ENCODE results near the gene EFNA5.
"Not testable (repeated sequence)": the region's sequence is repeated elsewhere in the genome, so short reads cannot be mapped to it uniquely, and the experiment has no call there.

EFNA5 gene

DNA sequence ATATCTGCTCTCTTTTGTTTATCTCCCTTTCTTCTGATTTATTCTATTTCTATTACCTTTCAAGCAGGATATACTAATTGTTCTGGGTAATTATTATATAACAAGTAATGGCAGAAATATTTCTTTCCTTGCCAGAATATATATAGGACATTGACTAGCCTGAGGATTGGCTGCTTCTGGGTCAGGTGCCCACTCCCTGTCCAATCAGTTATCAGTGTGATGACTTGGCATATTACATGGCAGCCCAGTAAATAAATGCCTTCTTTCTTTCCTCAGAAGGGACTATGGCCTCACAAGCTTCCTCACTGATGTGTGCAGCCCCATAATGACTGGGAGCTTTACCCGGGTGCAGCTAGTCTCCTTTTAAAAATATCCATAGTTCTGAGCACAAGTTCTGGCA lies 301.1 kb downstream of the EFNA5 start:
- no peak for DNase-seq (ENCODE audit: low read depth, low spot score)

DNA sequence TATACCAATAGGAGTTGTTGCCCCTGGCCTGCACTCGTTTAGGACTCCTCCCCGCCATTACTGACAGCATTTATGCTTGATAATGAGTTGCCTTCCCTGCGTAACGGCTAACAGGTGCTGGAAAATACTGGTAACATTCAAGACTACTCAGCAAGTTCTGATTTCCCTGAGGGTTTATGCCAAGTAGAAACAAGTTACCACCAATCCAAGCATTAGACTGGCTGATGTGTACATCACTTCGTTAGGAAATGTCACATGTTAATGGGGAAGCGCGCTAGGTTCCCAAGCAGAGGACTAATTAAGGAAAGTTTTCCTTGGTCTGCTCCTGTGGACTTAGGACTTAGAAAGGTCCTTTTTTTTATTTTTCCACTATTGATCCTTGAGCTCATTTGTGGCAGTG lies 302.1 kb downstream of the EFNA5 start:
- no peak for DNase-seq (ENCODE audit: low read depth, low spot score)

DNA sequence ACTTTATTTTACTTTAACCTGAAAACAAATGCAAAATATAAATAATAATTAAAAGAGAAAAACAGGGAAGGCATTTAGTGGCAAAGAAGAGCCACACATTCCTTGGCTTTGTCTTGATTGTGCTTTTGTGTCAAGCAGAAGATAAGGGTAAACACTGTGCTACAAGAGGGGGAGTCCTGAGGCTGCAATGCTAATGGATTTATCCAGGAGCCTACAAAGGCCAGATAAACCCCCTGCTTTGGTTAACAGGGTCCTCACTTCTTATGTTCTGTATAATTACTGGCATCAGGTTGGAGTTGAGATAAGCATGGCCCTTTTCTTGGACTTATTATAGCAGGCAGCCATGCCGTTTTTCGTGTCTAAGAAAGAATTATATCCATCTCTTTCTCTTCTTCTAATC lies 302.8 kb downstream of the EFNA5 start:
- no peak for DNase-seq (ENCODE audit: low read depth, low spot score)

DNA sequence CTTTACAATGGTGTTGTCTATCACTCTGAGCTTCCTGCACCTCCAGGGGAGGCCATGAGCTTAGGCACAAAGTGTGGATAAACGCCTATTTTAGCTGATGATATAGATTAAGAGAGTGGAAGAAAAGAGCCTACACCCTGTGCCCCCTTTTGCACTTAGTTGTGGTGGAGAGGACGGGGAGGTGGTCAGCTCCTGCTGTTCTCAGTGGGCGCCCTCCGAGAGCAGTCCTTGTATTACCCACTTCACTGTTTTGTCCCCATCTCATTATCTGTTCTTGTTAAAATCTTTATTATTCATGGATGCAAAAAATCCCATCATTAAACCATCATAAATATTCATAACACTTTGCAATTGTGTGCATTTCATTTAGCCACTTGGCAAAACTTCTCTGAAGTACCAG lies 303.3 kb downstream of the EFNA5 start:
- no peak for DNase-seq (ENCODE audit: low read depth, low spot score)

DNA sequence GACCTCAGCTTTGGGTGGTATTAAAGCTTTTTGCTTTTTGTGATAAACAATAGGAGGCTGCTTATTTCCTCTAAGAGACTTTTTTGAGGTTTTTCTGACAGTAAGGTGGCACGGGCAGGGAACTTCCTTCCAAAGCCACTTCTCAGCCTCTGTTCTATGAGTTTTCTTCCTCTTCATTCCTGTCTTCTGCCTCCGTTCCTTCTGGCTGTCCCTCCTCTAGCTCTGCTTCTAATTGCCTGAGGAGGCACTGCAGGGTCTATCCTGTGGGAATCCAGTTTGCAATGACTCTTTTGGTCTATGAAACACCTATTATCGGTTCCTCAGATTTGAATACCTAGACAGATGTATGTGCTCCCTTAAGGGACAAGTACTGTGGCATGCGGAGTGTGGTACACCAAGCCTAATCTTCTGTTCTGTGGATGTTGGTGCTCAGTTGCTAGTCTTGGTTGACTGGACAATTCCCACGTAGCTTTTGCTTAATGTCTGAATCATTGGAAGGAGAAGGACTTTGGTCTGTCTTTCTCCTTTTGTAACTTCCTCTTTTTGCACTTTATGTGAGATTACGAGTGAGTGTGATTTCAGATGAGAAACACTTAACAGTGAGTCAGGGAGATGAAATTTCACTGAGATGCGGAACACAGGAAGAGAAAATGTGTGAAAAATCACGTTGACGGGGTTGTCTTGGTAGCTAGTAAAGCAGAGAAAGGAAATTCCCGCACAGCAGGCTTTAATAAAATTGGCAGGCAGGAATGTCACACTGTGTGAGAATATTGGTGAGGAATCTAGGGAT lies 305.2 kb downstream of the EFNA5 start:
- no peak for DNase-seq (ENCODE audit: low read depth, low spot score)

DNA sequence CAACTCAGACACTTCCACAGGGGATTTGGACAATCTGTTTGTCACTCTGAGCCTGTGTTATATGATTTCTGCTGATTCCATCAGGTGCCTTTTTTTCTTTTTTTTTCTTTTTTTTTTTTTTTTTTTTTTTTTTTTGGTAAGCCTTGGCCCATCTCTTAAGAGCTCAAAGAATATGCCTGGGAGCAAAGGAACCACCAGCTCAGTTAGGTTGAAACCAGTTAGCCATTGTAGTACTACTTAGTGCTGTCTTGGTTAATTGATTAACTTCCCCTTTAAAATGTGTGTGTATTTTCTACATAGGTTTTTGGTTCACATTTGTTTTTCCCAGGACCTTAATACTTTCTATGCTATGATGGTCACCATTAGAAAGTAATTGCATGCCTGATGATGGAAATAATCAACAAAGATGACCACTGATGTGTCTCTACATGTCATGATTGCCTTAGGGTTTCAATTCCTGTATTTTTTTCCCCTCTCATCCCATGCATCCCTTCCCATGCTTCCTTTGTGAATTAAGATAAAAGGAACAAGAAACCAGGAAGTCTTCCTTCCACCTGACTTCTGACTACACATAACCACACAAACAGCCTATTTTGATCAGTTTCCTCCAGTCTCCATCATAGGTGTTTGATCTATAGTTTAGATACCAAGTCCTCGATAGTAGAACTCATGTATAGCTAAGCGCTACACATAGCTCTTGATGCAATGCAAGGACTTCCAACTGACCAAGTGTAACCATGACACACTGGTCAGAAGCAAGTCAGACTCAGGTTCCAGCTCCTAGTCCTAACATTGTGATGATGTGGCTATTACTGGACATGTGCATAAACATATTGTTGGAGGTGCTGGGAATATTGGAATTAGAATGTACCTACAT lies 306.1 kb downstream of the EFNA5 start:
- no peak for DNase-seq (ENCODE audit: low read depth, low spot score)

DNA sequence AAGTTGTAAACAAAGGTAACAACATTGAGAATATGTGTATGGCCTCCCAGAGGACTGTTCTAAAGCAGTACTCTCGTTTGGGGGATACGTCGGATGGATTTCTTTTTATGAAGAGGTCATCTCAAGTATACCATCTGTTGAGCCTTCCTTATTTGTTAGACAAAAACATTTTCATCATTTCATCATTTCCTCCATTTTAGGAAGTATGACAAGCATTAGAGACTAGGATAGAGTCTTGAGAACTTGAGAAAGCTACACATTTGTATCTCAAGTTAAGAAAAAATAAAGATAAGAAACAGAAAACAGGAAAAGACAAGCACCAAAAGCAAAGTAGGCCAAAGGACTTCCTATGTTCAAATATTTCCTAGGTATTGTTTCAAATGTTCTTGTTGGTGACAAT lies 307.0 kb downstream of the EFNA5 start:
- no peak for DNase-seq (ENCODE audit: low read depth, low spot score)

DNA sequence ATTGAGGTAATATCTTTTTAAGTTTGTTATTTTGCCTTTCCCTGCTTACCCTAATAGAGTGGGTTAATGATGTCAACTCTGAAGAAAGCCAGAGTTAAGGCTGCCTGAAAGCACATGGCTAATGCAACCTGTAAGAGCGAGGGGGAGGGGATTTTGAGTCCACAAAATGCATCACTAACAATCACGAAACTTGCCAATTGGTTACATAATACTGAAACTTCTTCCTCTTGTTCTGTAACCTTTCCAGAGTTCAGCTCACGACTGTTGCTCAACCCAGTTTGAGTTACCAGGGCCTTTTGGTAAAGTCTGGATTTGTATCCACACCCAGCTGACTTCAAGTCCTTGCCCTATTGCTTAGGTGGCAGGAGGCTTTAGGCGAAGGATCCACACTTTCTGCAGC lies 308.8 kb downstream of the EFNA5 start:
- DNase-seq (ENCODE audit: low read depth, low spot score): no peak

DNA sequence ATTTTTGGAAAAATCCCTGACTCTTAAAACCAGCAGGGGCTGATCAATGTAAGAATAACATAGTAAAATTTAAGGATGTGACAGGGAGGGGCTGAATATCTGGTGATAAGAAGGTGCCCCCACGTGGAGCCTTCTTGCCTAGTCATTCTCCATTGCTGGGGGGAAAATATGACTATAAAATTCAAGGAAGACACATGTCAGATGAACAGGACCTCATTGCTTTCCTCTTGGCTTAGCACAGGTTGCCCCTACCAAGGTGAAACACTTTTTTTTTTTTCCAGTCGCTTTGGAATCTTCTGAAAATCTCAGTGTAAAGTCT lies 310.9 kb downstream of the EFNA5 start:
- no peak for DNase-seq (ENCODE audit: low read depth, low spot score)

DNA sequence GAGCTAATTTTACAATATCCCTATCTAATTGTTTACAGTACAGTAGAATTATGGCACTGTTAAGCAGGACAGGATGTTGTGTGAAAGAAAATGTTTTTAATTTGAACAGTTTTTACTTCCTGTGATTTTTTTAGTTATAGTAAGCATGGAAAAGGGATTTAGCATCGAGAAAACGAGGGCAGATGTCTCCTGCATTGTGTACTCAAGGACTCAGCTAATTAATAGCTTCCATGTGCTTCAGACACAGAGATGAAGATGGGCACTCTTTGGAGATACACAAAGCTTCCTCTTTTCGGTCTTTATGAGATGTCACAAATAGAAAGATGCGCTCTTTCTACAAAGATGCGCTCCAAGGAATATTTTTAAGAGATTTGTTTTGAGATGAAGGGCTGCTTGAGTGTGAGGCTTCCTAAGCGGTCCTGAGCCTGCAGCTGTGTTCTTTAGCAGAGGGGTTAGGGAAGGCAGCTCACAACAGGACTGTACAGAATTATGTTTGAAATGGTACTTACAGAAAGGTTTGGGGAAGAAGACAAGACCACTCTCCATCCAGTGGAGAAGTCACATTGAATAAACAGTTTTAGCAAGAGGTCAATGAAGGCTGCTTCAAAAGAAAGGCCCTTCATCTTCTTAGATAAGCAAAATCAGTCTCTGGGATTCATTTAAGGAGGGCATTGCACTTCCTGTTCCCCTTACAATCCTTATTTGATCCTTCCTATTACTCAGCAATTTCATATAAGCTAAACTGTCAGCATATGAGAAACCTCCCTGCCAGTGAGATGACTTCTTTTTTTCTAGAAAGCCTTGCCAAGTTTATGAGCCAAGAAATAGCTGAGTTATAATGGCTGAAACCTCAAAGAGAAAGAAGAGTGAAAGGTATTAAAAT lies 311.5 kb downstream of the EFNA5 start:
- no peak for DNase-seq (ENCODE audit: low read depth, low spot score)

DNA sequence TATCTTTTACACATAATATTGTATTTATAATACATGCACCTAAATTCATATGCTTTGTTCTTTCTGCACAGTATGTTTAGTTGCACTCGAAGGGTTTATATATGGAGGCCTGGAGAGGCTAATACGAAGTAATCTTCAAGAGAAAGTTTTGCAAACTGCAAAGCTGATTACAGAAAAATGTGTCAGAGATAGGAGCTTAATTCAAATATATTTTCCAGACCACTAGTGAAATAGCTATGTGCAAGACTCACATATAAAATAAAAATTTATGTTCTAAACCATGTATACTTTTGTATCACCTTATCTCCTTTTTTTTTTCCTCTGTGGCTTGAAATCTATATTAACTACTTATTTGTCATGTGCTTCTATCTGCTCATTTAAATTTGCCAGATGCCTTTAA lies 313.8 kb downstream of the EFNA5 start:
- DNase-seq (ENCODE audit: low read depth, low spot score): no peak

DNA sequence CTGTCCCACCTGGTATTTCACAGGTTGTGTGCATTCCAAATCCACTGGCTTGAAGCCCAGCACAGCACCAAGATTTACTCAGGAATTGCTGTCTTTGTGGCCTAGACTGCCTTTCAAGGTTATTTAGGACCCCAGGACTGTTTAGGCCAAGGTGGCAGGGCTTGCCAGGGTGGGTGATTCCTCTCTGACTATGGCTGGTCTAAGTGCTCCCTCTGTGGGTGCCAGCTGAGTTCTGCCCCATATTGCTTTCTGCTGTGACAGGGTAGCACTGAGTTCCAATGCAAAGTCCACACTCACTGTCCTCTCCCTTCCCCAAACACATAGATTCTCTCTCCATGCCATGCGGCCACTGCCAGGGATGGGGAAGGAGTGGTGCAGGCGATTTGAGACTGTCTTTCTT lies 318.2 kb downstream of the EFNA5 start:
- no peak for DNase-seq (ENCODE audit: low read depth, low spot score)

DNA sequence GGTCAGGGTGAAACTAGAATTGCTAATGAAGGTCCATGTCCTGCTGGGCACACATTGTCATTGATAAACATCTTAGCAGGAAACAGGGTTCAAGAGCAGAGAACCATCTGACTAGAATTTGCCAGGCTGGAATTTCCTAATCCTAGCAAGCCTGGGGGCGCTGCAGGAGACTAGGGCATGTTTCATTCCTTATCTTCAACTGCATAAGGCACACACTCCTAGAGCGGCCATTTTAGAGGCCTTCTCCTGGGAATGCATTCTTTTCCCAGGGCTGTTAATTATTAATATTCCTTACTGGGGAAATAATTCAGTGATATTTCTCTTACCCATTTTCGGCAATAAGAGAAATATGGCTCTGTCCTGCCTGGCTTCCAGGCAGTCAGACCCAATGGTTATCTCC lies 324.2 kb downstream of the EFNA5 start:
- not testable (repeated sequence) for DNase-seq (ENCODE audit: low read depth, low spot score)

DNA sequence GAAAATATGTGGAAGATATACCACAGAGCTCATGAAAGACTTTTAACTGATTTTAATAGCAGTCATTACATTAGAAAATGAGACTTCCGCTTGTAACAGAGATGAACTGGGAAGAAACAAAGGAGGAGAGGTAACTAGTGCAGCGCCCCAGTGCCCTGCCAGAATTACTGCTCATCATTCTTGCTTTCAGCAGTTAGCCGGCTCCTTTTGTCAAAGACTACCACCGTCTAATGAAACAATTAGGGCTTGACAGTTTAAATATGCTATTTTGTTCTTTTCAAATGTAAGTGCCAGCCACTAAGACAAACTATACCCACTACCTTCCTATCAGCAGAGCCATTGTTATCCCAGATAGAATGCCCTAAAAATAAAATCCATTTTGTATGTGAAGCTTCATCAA lies 328.4 kb downstream of the EFNA5 start:
- DNase-seq (ENCODE audit: low read depth, low spot score): no peak

DNA sequence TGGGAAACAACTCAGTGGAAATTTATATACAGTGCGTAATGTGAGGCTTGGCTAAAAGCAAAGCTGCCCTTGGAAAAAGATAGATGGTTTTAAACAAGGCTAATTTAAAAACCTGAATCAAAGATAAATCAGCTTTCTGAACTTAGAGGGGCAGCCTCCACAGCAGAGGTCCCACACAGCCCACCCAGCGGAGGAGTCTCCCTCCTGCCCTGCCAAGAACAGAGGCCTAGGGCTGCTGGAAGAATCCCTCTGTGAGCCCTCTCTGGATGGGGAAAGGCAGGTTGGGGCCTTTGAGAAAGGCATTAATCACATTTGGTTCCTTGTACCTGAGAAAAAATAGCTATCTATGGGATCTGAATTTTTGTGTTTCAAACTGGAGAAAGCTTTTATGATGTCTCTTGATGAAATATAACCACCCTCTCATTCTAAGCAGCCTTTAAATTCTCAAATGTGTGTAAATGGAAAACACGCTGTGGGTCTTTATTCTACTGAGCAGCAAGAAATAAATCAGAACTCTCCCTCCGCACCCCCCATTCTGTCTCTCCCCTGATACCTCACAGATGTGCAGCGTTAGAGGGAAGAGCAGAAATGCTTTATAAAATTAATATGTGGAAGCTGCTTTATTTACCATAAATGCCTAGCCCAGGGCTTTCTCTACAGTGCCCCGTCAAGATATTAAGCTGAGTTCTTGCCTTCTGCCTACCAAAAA lies 329.2 kb downstream of the EFNA5 start:
- no peak for DNase-seq (ENCODE audit: low read depth, low spot score)

DNA sequence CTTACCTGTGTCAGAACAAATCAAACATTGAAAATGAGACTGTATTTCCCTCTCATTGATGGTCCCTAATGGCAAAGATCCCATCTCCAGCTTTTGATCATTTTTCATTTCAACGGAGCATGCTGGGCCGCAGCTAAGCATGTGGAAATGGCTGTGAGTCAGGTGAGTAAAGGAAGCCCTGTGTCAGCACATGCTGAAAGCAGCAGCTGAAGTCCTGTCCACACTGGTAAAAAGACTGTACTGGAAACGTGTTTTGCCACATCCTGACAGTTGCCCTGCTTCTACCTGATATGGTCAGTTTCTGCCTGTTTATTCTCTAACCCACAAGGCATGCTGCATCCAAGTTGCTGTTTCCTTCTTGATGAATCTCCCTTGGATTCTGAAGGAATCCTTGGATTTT lies 330.1 kb downstream of the EFNA5 start:
- no peak for DNase-seq (ENCODE audit: low read depth, low spot score)

DNA sequence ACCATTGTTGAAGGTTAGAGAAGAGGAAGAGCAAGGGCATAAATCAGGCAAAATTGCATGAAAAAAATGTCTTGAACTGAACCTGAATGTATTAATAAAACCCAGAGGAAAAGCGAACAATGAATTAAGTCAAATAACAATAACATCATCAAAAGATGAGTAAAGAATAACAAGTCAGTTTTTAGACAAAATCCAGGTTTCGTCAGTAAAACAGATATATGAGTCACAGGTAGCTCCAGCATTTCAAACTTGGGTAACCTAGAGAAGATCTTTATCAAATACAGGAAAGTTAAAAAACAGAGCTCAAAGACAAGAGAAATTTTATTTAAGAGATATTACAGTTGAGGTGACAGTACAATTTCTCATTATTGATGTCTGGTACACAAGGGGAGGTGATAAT lies 332.4 kb downstream of the EFNA5 start:
- no peak for DNase-seq (ENCODE audit: low read depth, low spot score)

DNA sequence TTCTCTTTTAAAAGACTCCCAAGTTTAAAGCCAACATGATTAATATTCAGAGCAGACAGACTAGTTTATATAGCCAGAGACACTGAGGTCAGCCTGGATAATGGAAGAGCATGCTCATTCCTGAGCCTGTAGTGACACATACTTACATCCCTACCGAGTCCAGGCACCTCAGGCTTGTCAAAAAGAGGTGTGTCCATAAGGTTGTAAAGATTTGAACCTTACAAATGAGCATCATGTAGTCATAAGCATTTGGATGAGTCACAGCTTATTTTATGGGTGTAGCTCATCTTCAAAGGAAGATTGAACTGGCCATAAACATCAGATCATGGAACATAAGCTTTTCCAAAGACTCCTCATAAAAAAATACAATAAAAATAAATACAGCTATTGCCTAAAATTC lies 333.5 kb downstream of the EFNA5 start:
- no peak for DNase-seq (ENCODE audit: low read depth, low spot score)

DNA sequence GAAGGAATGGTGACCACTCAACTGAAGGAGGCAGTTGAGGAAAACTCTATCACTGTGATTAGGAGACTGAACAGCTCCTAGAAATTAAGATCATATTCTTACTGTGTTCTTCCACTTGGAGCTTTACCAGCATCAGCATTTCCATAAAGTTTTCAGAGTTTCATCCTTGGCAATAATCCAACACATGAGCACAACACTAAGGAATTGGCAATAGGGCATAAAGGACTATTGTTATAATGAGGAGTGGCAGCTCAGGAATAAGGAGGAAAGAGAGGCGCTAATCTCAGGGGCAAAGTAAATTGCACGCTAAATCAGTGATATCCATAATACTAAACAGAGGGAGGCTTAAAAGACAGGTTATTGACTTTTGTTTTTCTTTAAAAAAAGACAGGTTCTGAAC lies 338.9 kb downstream of the EFNA5 start:
- no peak for DNase-seq (ENCODE audit: low read depth, low spot score)

DNA sequence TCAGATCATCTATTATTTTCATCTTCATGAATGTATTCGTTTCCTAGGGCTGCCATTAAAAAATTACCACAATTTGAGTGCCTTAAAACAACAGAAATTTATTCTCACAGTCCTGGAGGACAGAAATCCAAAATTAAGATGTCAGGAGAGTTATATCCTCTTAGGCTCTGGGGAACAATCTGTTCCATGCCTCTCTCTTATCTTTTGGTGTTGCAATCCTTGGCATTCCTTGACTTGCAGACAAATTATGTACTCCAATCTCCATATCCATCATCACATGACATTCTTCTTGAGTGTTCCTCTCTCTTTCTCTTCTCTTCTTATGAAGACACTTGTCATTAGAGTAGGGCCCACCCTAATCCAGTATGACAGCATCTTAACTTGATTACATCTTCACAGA lies 339.4 kb downstream of the EFNA5 start:
- DNase-seq (ENCODE audit: low read depth, low spot score): no peak

DNA sequence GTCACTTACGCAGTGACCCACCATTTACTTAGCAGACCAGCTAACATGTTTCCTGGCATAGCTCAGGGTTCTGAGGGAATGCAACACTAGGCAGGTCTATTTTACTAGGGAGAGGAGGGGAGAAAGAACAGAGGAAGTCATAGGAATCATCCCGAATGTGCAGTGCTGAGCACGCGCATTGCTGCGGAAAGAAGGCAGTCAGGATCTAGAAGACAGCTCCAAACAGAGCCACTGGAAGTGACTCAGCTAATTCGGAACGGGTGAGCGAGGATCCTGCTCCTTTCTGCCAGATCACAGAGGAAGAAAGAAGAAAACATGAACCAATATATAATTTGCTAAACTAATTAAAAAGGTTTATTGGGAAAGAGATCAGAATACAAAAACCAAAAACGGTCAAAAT lies 339.8 kb downstream of the EFNA5 start:
- no peak for DNase-seq (ENCODE audit: low read depth, low spot score)

DNA sequence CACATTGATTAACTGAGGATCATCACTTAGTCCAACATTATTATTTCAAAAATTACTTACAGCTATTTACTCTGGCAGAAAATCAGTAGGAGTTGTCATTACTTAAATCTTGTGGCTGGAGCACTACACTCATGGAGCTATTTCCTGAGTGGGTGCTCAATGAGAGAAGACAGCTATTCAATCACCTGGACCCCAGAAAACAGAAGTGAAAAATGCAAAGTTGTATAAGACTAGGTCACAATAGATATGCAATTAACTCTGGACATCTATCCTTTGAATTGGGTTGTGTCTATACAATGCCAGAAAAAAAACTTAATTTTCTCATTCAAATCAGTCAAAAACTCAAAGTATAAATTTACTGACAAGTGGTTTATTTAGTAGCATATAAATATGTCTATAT lies 340.9 kb downstream of the EFNA5 start:
- DNase-seq (ENCODE audit: low read depth, low spot score): no peak

Data from activated naive CD8-positive, alpha-beta T cell treated with anti-CD3 and anti-CD28 coated beads, Interleukin-2, amount 50 U/mL, for 16 hours (primary cell).